Stimulated activated CD4-positive, alpha-beta T cell treated with anti-CD3 and anti-CD28 coated beads, Interleukin-12 subunit alpha, Interleukin-12 subunit beta, amount 100 ng/mL, for 48 hours (primary cell): ENCODE data around the gene RIC3.

Experiments used
- DNase-seq, 3 donors: peaks; one replicate each; pipeline ENCODE4 v3.0.0-alpha.2; 2020; ENCODE audit warnings: low read depth in 2 of 3, low spot score in 1 of 3

RIC3 gene

GRCh38 chr11:8069771-8070170 is 99.1 kb downstream of the RIC3 start:
- no peak for DNase-seq

- no peak for DNase-seq
Measured at GRCh38 chr11:8068605-8069221, 100.1 kb downstream of the RIC3 start.

GRCh38 chr11:8067929-8068575 is 100.8 kb downstream of the RIC3 start:
- DNase-seq = no peak

- DNase-seq = no peak
Measured at GRCh38 chr11:8067567-8067928, 101.3 kb downstream of the RIC3 start.

GRCh38 chr11:8066911-8067455 is 101.8 kb downstream of the RIC3 start:
- DNase-seq = no peak

GRCh38 chr11:8066036-8066910 is 102.6 kb downstream of the RIC3 start:
- DNase-seq = no peak

GRCh38 chr11:8065031-8065430 is 103.8 kb downstream of the RIC3 start:
- DNase-seq = no peak

- DNase-seq = no peak
Measured at GRCh38 chr11:8063324-8063723, 105.5 kb downstream of the RIC3 start.

- DNase-seq = no peak
Measured at GRCh38 chr11:8062781-8063257, 106.0 kb downstream of the RIC3 start.

GRCh38 chr11:8061555-8062428 is 107.0 kb downstream of the RIC3 start:
- no peak for DNase-seq

- no peak for DNase-seq
Measured at GRCh38 chr11:8060801-8061554, 107.8 kb downstream of the RIC3 start.

- DNase-seq = no peak
Measured at GRCh38 chr11:8060146-8060719, 108.6 kb downstream of the RIC3 start.

GRCh38 chr11:8059571-8060011 is 109.2 kb downstream of the RIC3 start:
- no peak for DNase-seq

- no peak for DNase-seq
Measured at GRCh38 chr11:8059030-8059429, 109.8 kb downstream of the RIC3 start.

GRCh38 chr11:8058216-8058615 is 110.6 kb downstream of the RIC3 start:
- no peak for DNase-seq

- DNase-seq = no peak
Measured at GRCh38 chr11:8056810-8057463, 111.9 kb downstream of the RIC3 start.
